CD14-positive monocyte (primary cell): Measurements from ENCODE around the gene PNPLA7. TPM values are rescaled to one million over a fixed set of nuclear protein-coding genes. Genes with fewer than 3 reads are reported as not detected.
"Not testable (repeated sequence)": the region's sequence is repeated elsewhere in the genome, so short reads cannot be mapped to it uniquely, and the experiment has no call there.

ENCODE experiments used
- DNase-seq, 3 donors: peaks; one replicate each; pipeline ENCODE4 v3.0.0-alpha.2; 2011 to 2022
- H2AFZ ChIP-seq: 2 replicates; pipeline ENCODE4 v1.6.0; 2012; ENCODE audit warnings: mild to moderate bottlenecking, low read depth, low read length, inconsistent platforms; ENCODE audit not compliant: insufficient read depth, poor library complexity, severe bottlenecking
- H3K27ac ChIP-seq, 2 donors: 1 replicate in 1 of 2; 2 replicates in 1 of 2; pipeline ENCODE4 v1.5.1; 2012 to 2013; ENCODE audit warnings: low read length in 2 of 2, control low read depth in 1 of 2, inconsistent platforms in 1 of 2, low read depth in 1 of 2, mild to moderate bottlenecking in 1 of 2
- H3K27me3 ChIP-seq, 2 donors: one replicate each; pipeline versions ENCODE4 v1.6.0 to v1.6.1; 2011 to 2013; ENCODE audit warnings: low read length in 2 of 2; ENCODE audit not compliant: control insufficient read depth in 2 of 2, insufficient read depth in 2 of 2
- H3K36me3 ChIP-seq, 2 donors: replicated peaks in 1 of 2; 1 replicate in 1 of 2; 2 replicates in 1 of 2; pipeline versions ENCODE4 v1.5.1 to v1.6.1; 2012 to 2013; ENCODE audit warnings: low read length in 2 of 2, control low read depth in 1 of 2, inconsistent platforms in 1 of 2, mild to moderate bottlenecking in 1 of 2; ENCODE audit not compliant: insufficient read depth in 2 of 2, control insufficient read depth in 1 of 2
- H3K4me1 ChIP-seq, 2 donors: 1 replicate in 1 of 2; 2 replicates in 1 of 2; pipeline versions ENCODE4 v1.5.1 to v1.6.1; 2012 to 2013; ENCODE audit warnings: low read length in 2 of 2, control low read depth in 1 of 2, inconsistent platforms in 1 of 2, mild to moderate bottlenecking in 1 of 2, moderate library complexity in 1 of 2; ENCODE audit not compliant: insufficient read depth in 2 of 2, control insufficient read depth in 1 of 2
- H3K4me2 ChIP-seq: replicated peaks from 2 replicates; pipeline ENCODE3; 2012; ENCODE audit warnings: low read length, moderate library complexity, mild to moderate bottlenecking; ENCODE audit not compliant: poor library complexity, severe bottlenecking; ENCODE audit errors: extremely low read depth
- H3K4me3 ChIP-seq, 3 experiments: fragments of 200-600 bp in 1 of 3; sonication (generic) in 1 of 3; replicated peaks in 1 of 3; 1 replicate in 2 of 3; 2 replicates in 1 of 3; pipeline ENCODE4 v1.5.1; 2011 to 2013; ENCODE audit warnings: low read length in 3 of 3, mild to moderate bottlenecking in 3 of 3, control low read depth in 2 of 3, low read depth in 2 of 3, inconsistent platforms in 1 of 3, moderate library complexity in 1 of 3
- H3K79me2 ChIP-seq: 2 replicates; pipeline ENCODE4 v1.6.0; 2012; ENCODE audit warnings: mild to moderate bottlenecking, control low read depth, inconsistent platforms, low read length, moderate library complexity; ENCODE audit not compliant: insufficient read depth
- H3K9ac ChIP-seq: 2 replicates; pipeline ENCODE4 v1.6.0; 2017; ENCODE audit warnings: low read length, mild to moderate bottlenecking; ENCODE audit not compliant: insufficient read depth, poor library complexity, severe bottlenecking
- H3K9me3 ChIP-seq, 2 donors: replicated peaks in 1 of 2; 1 replicate in 1 of 2; 2 replicates in 1 of 2; pipeline versions ENCODE4 v1.5.1 to v1.6.1; 2012 to 2013; ENCODE audit warnings: low read length in 2 of 2, control low read depth in 1 of 2; ENCODE audit not compliant: control insufficient read depth in 1 of 2, insufficient read depth in 1 of 2
- H4K20me1 ChIP-seq: 2 replicates; pipeline ENCODE4 v1.6.0; 2012; ENCODE audit warnings: mild to moderate bottlenecking, low read length, control low read depth, moderate library complexity; ENCODE audit not compliant: insufficient read depth
- H3K27ac Mint-ChIP-seq, 7 donors: one replicate each; pipeline ENCODE4 v1.8.0; 2020; ENCODE audit warnings: mild to moderate bottlenecking in 7 of 7, mixed read lengths in 7 of 7, moderate library complexity in 6 of 7, inconsistent platforms in 2 of 7
- H3K27me3 Mint-ChIP-seq, 3 donors: one replicate each; pipeline ENCODE4 v1.8.0; 2021 to 2022; ENCODE audit warnings: low read depth in 3 of 3, mild to moderate bottlenecking in 3 of 3, mixed read lengths in 3 of 3, moderate library complexity in 3 of 3, inconsistent platforms in 1 of 3
- H3K36me3 Mint-ChIP-seq, 2 donors: one replicate each; pipeline ENCODE4 v1.8.0; 2020; ENCODE audit warnings: mixed read lengths in 2 of 2, inconsistent platforms in 1 of 2, mild to moderate bottlenecking in 1 of 2
- H3K4me1 Mint-ChIP-seq: one replicate; pipeline ENCODE4 v1.8.0; 2020; ENCODE audit warnings: mild to moderate bottlenecking, mixed read lengths
- H3K4me3 Mint-ChIP-seq, 2 donors: one replicate each; pipeline ENCODE4 v1.8.0; 2020; ENCODE audit warnings: mild to moderate bottlenecking in 2 of 2, mixed read lengths in 2 of 2, moderate library complexity in 1 of 2
- H3K9me3 Mint-ChIP-seq, 7 donors: one replicate each; pipeline ENCODE4 v1.8.0; 2020 to 2022; ENCODE audit warnings: mixed read lengths in 7 of 7, mild to moderate bottlenecking in 6 of 7, moderate library complexity in 6 of 7, inconsistent platforms in 2 of 7
- CTCF ChIP-seq: fragments of 200-600 bp; IDR thresholded peaks from one replicate; pipeline ENCODE4 v1.8.0; 2022; ENCODE audit warnings: antibody characterized with exemption, mild to moderate bottlenecking
- WGBS: methylation state at CpG from one replicate; pipeline ENCODE4 v1.1.5; 2013; ENCODE audit warnings: missing lambda C conversion rate; ENCODE audit not compliant: insufficient coverage; 5-methylcytosine and 5-hydroxymethylcytosine counted together
- intact Hi-C, 2 donors: fragments of 100-400 bp; cut with micrococcal nuclease; formaldehyde crosslinking; loops; one replicate each; pipeline versions ENCODE4 v1.15.0 to v1.15.1; 2023
- polyA plus RNA-seq, 3 donors: library from polyadenylated mRNA; depleted of rRNA in 1 of 3; unstranded in 2 of 3; stranded (reverse) in 1 of 3; fragments of 300-500 nt in 2 of 3; fragments of >200 nt in 1 of 3; fragmentation: Illumina TruSeq in 2 of 3; gene quantifications; 1 replicate in 2 of 3; 2 replicates in 1 of 3; pipeline ENCODE4 v1.2.3, GENCODE V29; 2012 to 2021

The PNPLA7 gene
- polyA plus RNA-seq, 3 donors, result 0.10 to 1.1 (median 0.14) TPM

- H3K4me3 Mint-ChIP-seq, result no peak overlapping the region
- H3K27ac ChIP-seq, result no peak overlapping the region
- no peaks in the 10 kb centered on the region for H3K36me3 Mint-ChIP-seq
- no peaks in the 10 kb centered on the region for H3K27me3 ChIP-seq
- H3K36me3 ChIP-seq, result no peaks in the 10 kb centered on the region
- WGBS, result 94% methylated on average over 20 of the region's 30 CpGs
- no peaks in the 10 kb centered on the region for H3K4me1 ChIP-seq
- H3K9ac ChIP-seq, result no peak overlapping the region
- no peaks in the 10 kb centered on the region for H3K9me3 ChIP-seq
- intact Hi-C loops, result no loop called here
- H2AFZ ChIP-seq, result no peak overlapping the region
- H3K4me3 ChIP-seq, result no peak overlapping the region
- no peak for TF ChIP-seq CTCF
- peaks cover 0 to 6% (median 0%) of the 10 kb centered on the region in 7 donors for H3K9me3 Mint-ChIP-seq
- H3K79me2 ChIP-seq, result no peaks in the 10 kb centered on the region
- no peak for DNase-seq
- peaks cover 0 to 2% (median 0%) of the 10 kb centered on the region in 3 donors for H3K27me3 Mint-ChIP-seq
- H4K20me1 ChIP-seq, result no peaks in the 10 kb centered on the region
- no peaks in the 10 kb centered on the region for H3K4me1 Mint-ChIP-seq
- H3K4me2 ChIP-seq, result no peak overlapping the region
- H3K27ac Mint-ChIP-seq, result peak overlapping the region in 1 of 7 donors; percentile 40
Measured at GRCh38 chr9:137514691-137515337, 35.4 kb downstream of the PNPLA7 start.

- WGBS, result 91% methylated on average over 25 of the region's 42 CpGs
- H3K9me3 ChIP-seq, H3K4me1 ChIP-seq, DNase-seq, H3K27ac Mint-ChIP-seq, H3K79me2 ChIP-seq, H3K4me3 ChIP-seq, intact Hi-C loops, H4K20me1 ChIP-seq, H3K9ac ChIP-seq, H3K27ac ChIP-seq, H3K36me3 ChIP-seq, H3K27me3 ChIP-seq, H3K9me3 Mint-ChIP-seq, H3K36me3 Mint-ChIP-seq, H3K27me3 Mint-ChIP-seq, H3K4me1 Mint-ChIP-seq, H2AFZ ChIP-seq, H3K4me2 ChIP-seq: not testable (repeated sequence)
- H3K4me3 Mint-ChIP-seq, result peak overlapping the region in 1 of 2 donors; percentile 45
Measured at GRCh38 chr9:137513801-137514570, 36.2 kb downstream of the PNPLA7 start.

- H3K9me3 ChIP-seq, H3K27ac ChIP-seq, H3K4me1 ChIP-seq, H3K9me3 Mint-ChIP-seq, H3K27ac Mint-ChIP-seq, H4K20me1 ChIP-seq, H3K4me2 ChIP-seq, H3K27me3 Mint-ChIP-seq, DNase-seq, H2AFZ ChIP-seq, H3K4me3 Mint-ChIP-seq, intact Hi-C loops, H3K36me3 Mint-ChIP-seq, H3K4me3 ChIP-seq, H3K9ac ChIP-seq, H3K79me2 ChIP-seq, H3K4me1 Mint-ChIP-seq, H3K36me3 ChIP-seq, H3K27me3 ChIP-seq: not testable (repeated sequence)
- WGBS, result 100% methylated on average over 1 of the region's 5 CpGs
Measured at GRCh38 chr9:137513136-137513535, 37.1 kb downstream of the PNPLA7 start.
